ENCODE measurements around the gene KRTAP12-4.
"Not testable (repeated sequence)": the region's sequence is repeated elsewhere in the genome, so short reads cannot be mapped to it uniquely, and the experiment has no call there.

KRTAP12-4 gene

GRCh38 chr21:44654576-44655175 is at the start of gene KRTAP12-4:
Gene KRTAP12-4, minus strand, starts transcription at chr21:44654659. Its CDS starts 45 bp downstream, at chr21:44654614.
- Mint-ChIP-seq H3K36me3 (ENCODE audit: low read depth) (peaks cover 56% of the 10 kb centered on the region), H3K27me3 (ENCODE audit: low read depth) (peaks cover under 1% of the 10 kb centered on the region), H3K27ac (peak within 1 kb of the TSS; percentile 75), H3K4me1 (ENCODE audit: low read depth) (peaks cover 53% of the 10 kb centered on the region), H3K9me3 (peaks cover 57% of the 10 kb centered on the region), H3K4me3 (no peak within 1 kb of the TSS)

- H3K4me1 Mint-ChIP-seq (ENCODE audit: low read depth): peaks cover 2% of the 10 kb centered on the region
- H3K9me3 Mint-ChIP-seq: peaks cover 6% of the 10 kb centered on the region
- H3K27me3 Mint-ChIP-seq (ENCODE audit: low read depth): peaks cover 72% of the 10 kb centered on the region
- peaks cover 7% of the 10 kb centered on the region for H3K36me3 Mint-ChIP-seq (ENCODE audit: low read depth)
- H3K27ac Mint-ChIP-seq: no peak overlapping the region
- no peak overlapping the region for H3K4me3 Mint-ChIP-seq
These were observed 49.5 kb upstream of the KRTAP12-4 start for GRCh38 chr21:44703731-44704635.

GRCh38 chr21:44702973-44703730 is 48.7 kb upstream of the KRTAP12-4 start:
- no peak overlapping the region for H3K4me3 Mint-ChIP-seq
- peaks cover 2% of the 10 kb centered on the region for H3K4me1 Mint-ChIP-seq (ENCODE audit: low read depth)
- H3K27ac Mint-ChIP-seq: no peak overlapping the region
- H3K9me3 Mint-ChIP-seq: peaks cover 6% of the 10 kb centered on the region
- peaks cover 72% of the 10 kb centered on the region for H3K27me3 Mint-ChIP-seq (ENCODE audit: low read depth)
- peaks cover 7% of the 10 kb centered on the region for H3K36me3 Mint-ChIP-seq (ENCODE audit: low read depth)

GRCh38 chr21:44702111-44702972 is 47.9 kb upstream of the KRTAP12-4 start:
- Mint-ChIP-seq H3K4me1 (ENCODE audit: low read depth) (peaks cover 2% of the 10 kb centered on the region), H3K4me3 (no peak overlapping the region)

DNA sequence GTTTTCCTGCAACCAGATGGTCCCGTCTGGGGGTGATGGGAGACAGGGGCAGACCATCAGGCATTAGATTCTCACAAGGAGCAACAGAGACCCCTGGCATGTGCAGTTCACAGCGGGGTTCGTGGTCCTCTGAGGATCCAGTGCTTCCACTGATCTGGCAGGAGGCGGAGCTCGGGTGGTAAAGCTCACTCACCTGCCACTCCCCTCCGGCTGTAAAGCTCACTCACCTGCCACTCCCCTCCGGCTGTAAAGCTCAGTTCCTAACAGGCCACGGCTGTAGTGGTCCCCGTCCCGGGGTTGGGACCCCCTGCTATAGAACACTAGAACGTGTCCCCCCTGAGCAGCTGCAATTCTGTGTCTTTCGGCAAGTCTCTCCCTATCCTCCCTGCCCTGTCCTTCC is 47.1 kb upstream of the KRTAP12-4 start:
- peaks cover 7% of the 10 kb centered on the region for H3K36me3 Mint-ChIP-seq (ENCODE audit: low read depth)
- peaks cover 73% of the 10 kb centered on the region for H3K27me3 Mint-ChIP-seq (ENCODE audit: low read depth)
- peaks cover 2% of the 10 kb centered on the region for H3K4me1 Mint-ChIP-seq (ENCODE audit: low read depth)
- no peak overlapping the region for H3K27ac Mint-ChIP-seq
- H3K9me3 Mint-ChIP-seq: peaks cover 6% of the 10 kb centered on the region
- H3K4me3 Mint-ChIP-seq: no peak overlapping the region

More at GRCh38 chr21:44702111-44702972, 47.9 kb upstream of the KRTAP12-4 start:
- Mint-ChIP-seq H3K27ac (no peak overlapping the region), H3K27me3 (ENCODE audit: low read depth) (peaks cover 72% of the 10 kb centered on the region), H3K9me3 (peaks cover 6% of the 10 kb centered on the region), H3K36me3 (ENCODE audit: low read depth) (peaks cover 7% of the 10 kb centered on the region)

DNA sequence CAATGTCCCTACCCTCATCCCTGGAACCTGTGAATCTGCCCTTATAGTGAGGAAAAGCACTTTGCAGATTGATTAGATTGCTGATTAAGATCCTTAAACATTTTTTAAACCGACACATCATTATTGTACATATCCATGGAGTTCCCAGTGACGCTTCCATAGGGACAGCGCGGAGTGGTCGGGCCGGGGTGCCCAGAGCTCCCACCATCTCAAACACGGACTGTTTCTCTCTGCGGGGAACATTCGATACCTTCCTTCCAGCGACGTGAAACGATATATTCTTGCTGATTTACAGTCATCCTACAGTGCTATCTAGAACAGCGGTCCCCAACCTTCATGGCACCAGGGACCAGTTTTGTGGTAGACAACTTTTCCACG is 46.6 kb upstream of the KRTAP12-4 start:
- Mint-ChIP-seq H3K4me1 (ENCODE audit: low read depth) (peaks cover 2% of the 10 kb centered on the region), H3K36me3 (ENCODE audit: low read depth) (peaks cover 7% of the 10 kb centered on the region), H3K4me3 (no peak overlapping the region), H3K9me3 (peaks cover 5% of the 10 kb centered on the region), H3K27ac (no peak overlapping the region), H3K27me3 (ENCODE audit: low read depth) (peaks cover 73% of the 10 kb centered on the region)

- Mint-ChIP-seq H3K9me3 (no peaks in the 10 kb centered on the region), H3K4me3 (no peak overlapping the region), H3K36me3 (ENCODE audit: low read depth) (peaks cover 3% of the 10 kb centered on the region), H3K4me1 (ENCODE audit: low read depth) (no peaks in the 10 kb centered on the region), H3K27me3 (ENCODE audit: low read depth) (peaks cover 74% of the 10 kb centered on the region), H3K27ac (no peak overlapping the region)
These were observed 45.9 kb upstream of the KRTAP12-4 start for GRCh38 chr21:44700101-44701022.

DNA sequence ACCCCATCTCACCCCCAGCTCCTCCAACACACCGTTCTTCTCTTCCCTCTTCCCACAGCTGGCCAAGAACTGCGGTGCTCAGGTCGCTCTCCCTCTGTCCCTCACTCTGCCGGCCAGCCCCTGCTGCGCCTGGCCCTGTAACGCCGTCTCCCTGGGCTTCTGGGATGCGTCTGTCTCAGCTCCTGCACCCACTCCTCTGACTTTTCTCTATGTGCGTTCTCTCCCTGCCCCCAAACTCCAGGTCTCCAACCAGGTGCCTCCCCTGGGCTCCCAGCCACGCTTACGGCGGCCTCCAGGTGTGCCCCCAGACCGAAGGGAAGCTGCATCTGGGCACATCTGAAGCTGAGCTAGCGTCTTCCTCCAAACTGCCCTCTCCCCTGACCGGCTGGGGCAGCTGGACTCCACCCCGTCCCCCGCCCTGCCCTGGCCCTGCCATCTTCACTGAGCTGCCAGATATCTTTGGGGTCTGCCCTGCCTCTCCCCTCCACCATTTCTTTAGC is 45.1 kb upstream of the KRTAP12-4 start:
- Mint-ChIP-seq H3K27me3 (ENCODE audit: low read depth) (peaks cover 68% of the 10 kb centered on the region), H3K4me3 (no peak overlapping the region), H3K9me3 (no peaks in the 10 kb centered on the region), H3K27ac (no peak overlapping the region), H3K36me3 (ENCODE audit: low read depth) (no peaks in the 10 kb centered on the region), H3K4me1 (ENCODE audit: low read depth) (no peaks in the 10 kb centered on the region)

- Mint-ChIP-seq H3K27ac (no peak overlapping the region), H3K4me1 (ENCODE audit: low read depth) (no peaks in the 10 kb centered on the region), H3K27me3 (ENCODE audit: low read depth) (peaks cover 68% of the 10 kb centered on the region), H3K9me3 (peaks cover 10% of the 10 kb centered on the region), H3K36me3 (ENCODE audit: low read depth) (no peaks in the 10 kb centered on the region), H3K4me3 (no peak overlapping the region)
These were observed 43.6 kb upstream of the KRTAP12-4 start for GRCh38 chr21:44697811-44698734.

GRCh38 chr21:44697172-44697810 is 42.8 kb upstream of the KRTAP12-4 start, which contains the start of gene KRTAP10-12:
Gene KRTAP10-12, plus strand, starts transcription at chr21:44697172. Its CDS starts 30 bp downstream, at chr21:44697202.
- not testable (repeated sequence) for H3K4me1 Mint-ChIP-seq (ENCODE audit: low read depth); H3K4me3 Mint-ChIP-seq; H3K27ac Mint-ChIP-seq; H3K36me3 Mint-ChIP-seq (ENCODE audit: low read depth)
- H3K27me3 Mint-ChIP-seq (ENCODE audit: low read depth): peaks cover 70% of the 10 kb centered on the region
- peaks cover 17% of the 10 kb centered on the region for H3K9me3 Mint-ChIP-seq

- Mint-ChIP-seq H3K9me3 (peaks cover 24% of the 10 kb centered on the region), H3K4me1 (ENCODE audit: low read depth) (peaks cover 3% of the 10 kb centered on the region), H3K4me3 (no peak overlapping the region), H3K27me3 (ENCODE audit: low read depth) (peaks cover 70% of the 10 kb centered on the region), H3K36me3 (ENCODE audit: low read depth) (peaks cover 1% of the 10 kb centered on the region), H3K27ac (no peak overlapping the region)
These were observed 42.1 kb upstream of the KRTAP12-4 start for GRCh38 chr21:44696572-44696971.

- Mint-ChIP-seq H3K9me3 (peaks cover 27% of the 10 kb centered on the region), H3K27ac (no peak overlapping the region), H3K4me1 (ENCODE audit: low read depth) (peaks cover 3% of the 10 kb centered on the region), H3K36me3 (ENCODE audit: low read depth) (peaks cover 1% of the 10 kb centered on the region), H3K4me3 (no peak overlapping the region), H3K27me3 (ENCODE audit: low read depth) (peaks cover 77% of the 10 kb centered on the region)
These were observed 41.2 kb upstream of the KRTAP12-4 start for GRCh38 chr21:44695641-44696040.
